ENCODE measurements around the gene SH2D6. TPM values are rescaled to one million over a fixed set of nuclear protein-coding genes. Genes with fewer than 3 reads are reported as not detected.

Gene SH2D6
- total and polyA plus RNA-seq, 2 donors (not counting 1 experiment from before 2014, with no cell fraction given) = 0.27 to 1.6 TPM

GRCh38 chr2:85396531-85397470, 21.7 kb upstream of the SH2D6 start:
- H2AFZ ChIP-seq (ENCODE audit: insufficient read depth, low read depth, low read length, poor library complexity, severe bottlenecking) = no peak overlapping the region
- WGBS (ENCODE audit: insufficient coverage) = 100% methylated on average over 3 of the region's 5 CpGs
- CTCF ChIA-PET = interaction anchor here (1.3 kb wide), 1 partner anchor 11 kb away, joined by 3 read pairs; no protein-coding TSS in a partner anchor
- no peak overlapping the region for H3K4me3 ChIP-seq (ENCODE audit: control extremely low read depth in 1 of 5, extremely low read depth in 1 of 5, insufficient read depth in 1 of 5, low read depth in 2 of 5, low read length in 4 of 5)
- H3K9ac ChIP-seq (ENCODE audit: low read length) = no peak overlapping the region
- Mint-ChIP-seq H3K4me1 (peaks cover 25% of the 10 kb centered on the region), H3K9me3 (ENCODE audit: insufficient read depth) (no peaks in the 10 kb centered on the region), H3K4me3 (no peak overlapping the region), H3K27me3 (no peaks in the 10 kb centered on the region), H3K27ac (peak overlapping the region; percentile 72)
- no peaks in the 10 kb centered on the region for H3K9me3 ChIP-seq (ENCODE audit: control extremely low read depth in 1 of 3, control insufficient read depth in 2 of 3, insufficient read depth in 1 of 3, low read length in 2 of 3)
- intact Hi-C loops (cut with micrococcal nuclease) = no loop called here
- no peak for ATAC-seq (ENCODE audit: low read depth)
- no peaks in the 10 kb centered on the region for H4K20me1 ChIP-seq (ENCODE audit: control insufficient read depth, insufficient read depth, low read length, poor library complexity, severe bottlenecking)
- POLR2A ChIA-PET = no interaction called here
- DNase-seq = no peak
- no peak overlapping the region for H3K4me2 ChIP-seq (replicated peaks; ENCODE audit: low read depth, low read length, poor library complexity, severe bottlenecking)
- TF ChIP-seq EZH2 (IDR thresholded peaks at IDR 0.05; ENCODE audit: borderline replicate concordance, insufficient read depth, low read depth, low read length, poor library complexity, severe bottlenecking) (no peak), CTCF (IDR thresholded peaks at IDR 0.05) (no peak)
- H3K4me1 ChIP-seq (ENCODE audit: control insufficient read depth in 2 of 2, insufficient read depth in 2 of 2, low read length in 2 of 2) = peaks cover 18 to 19% of the 10 kb centered on the region in 2 donors
- no peaks in the 10 kb centered on the region for H3K27me3 ChIP-seq (replicated peaks in 1 of 4; ENCODE audit: control extremely low read depth in 1 of 4, control insufficient read depth in 3 of 4, insufficient read depth in 4 of 4, low read length in 3 of 4)
- peak overlapping the region in 1 of 2 donors; percentile 48 for H3K27ac ChIP-seq (ENCODE audit: low read length in 2 of 2)
- H3K36me3 ChIP-seq (replicated peaks in 1 of 2; ENCODE audit: control extremely low read depth in 1 of 2, control insufficient read depth in 1 of 2, extremely low read depth in 1 of 2, insufficient read depth in 2 of 2, low read length in 1 of 2) = peaks cover 5 to 77% of the 10 kb centered on the region in 2 experiments
- no peaks in the 10 kb centered on the region for H3K79me2 ChIP-seq (ENCODE audit: control insufficient read depth, insufficient read depth, low read length)

- H3K9me3 ChIP-seq (ENCODE audit: control extremely low read depth in 1 of 3, control insufficient read depth in 2 of 3, insufficient read depth in 1 of 3, low read length in 2 of 3) = no peaks in the 10 kb centered on the region
- peaks cover 18 to 19% of the 10 kb centered on the region in 2 donors for H3K4me1 ChIP-seq (ENCODE audit: control insufficient read depth in 2 of 2, insufficient read depth in 2 of 2, low read length in 2 of 2)
- no peak for TF ChIP-seq EZH2 (IDR thresholded peaks at IDR 0.05; ENCODE audit: borderline replicate concordance, insufficient read depth, low read depth, low read length, poor library complexity, severe bottlenecking)
- no peak for TF ChIP-seq CTCF (IDR thresholded peaks at IDR 0.05)
- WGBS (ENCODE audit: insufficient coverage) = 93% methylated on average over 4 of the region's 4 CpGs
- Mint-ChIP-seq H3K4me3 (no peak overlapping the region), H3K27me3 (no peaks in the 10 kb centered on the region), H3K4me1 (peaks cover 23% of the 10 kb centered on the region), H3K9me3 (ENCODE audit: insufficient read depth) (no peaks in the 10 kb centered on the region), H3K27ac (no peak overlapping the region)
- H3K4me3 ChIP-seq (ENCODE audit: control extremely low read depth in 1 of 5, extremely low read depth in 1 of 5, insufficient read depth in 1 of 5, low read depth in 2 of 5, low read length in 4 of 5) = no peak overlapping the region
- H3K27me3 ChIP-seq (replicated peaks in 1 of 4; ENCODE audit: control extremely low read depth in 1 of 4, control insufficient read depth in 3 of 4, insufficient read depth in 4 of 4, low read length in 3 of 4) = no peaks in the 10 kb centered on the region
- no peak overlapping the region for H3K9ac ChIP-seq (ENCODE audit: low read length)
- peaks cover 5 to 79% of the 10 kb centered on the region in 2 experiments for H3K36me3 ChIP-seq (replicated peaks in 1 of 2; ENCODE audit: control extremely low read depth in 1 of 2, control insufficient read depth in 1 of 2, extremely low read depth in 1 of 2, insufficient read depth in 2 of 2, low read length in 1 of 2)
- no peak overlapping the region for H3K4me2 ChIP-seq (replicated peaks; ENCODE audit: low read depth, low read length, poor library complexity, severe bottlenecking)
- DNase-seq (no peak), ATAC-seq (ENCODE audit: low read depth) (no peak)
- ChIA-PET CTCF (no interaction called here), POLR2A (no interaction called here)
- intact Hi-C loops (cut with micrococcal nuclease) = no loop called here
- no peak overlapping the region for H2AFZ ChIP-seq (ENCODE audit: insufficient read depth, low read depth, low read length, poor library complexity, severe bottlenecking)
- no peak overlapping the region for H3K27ac ChIP-seq (ENCODE audit: low read length in 2 of 2)
- H4K20me1 ChIP-seq (ENCODE audit: control insufficient read depth, insufficient read depth, low read length, poor library complexity, severe bottlenecking) = no peaks in the 10 kb centered on the region
- no peaks in the 10 kb centered on the region for H3K79me2 ChIP-seq (ENCODE audit: control insufficient read depth, insufficient read depth, low read length)
Measured at GRCh38 chr2:85397925-85398331, 20.6 kb upstream of the SH2D6 start.

Measured in B cell (primary cell).